Measurements from ENCODE around the gene SPDYE5. TPM values are rescaled to one million over a fixed set of nuclear protein-coding genes. Genes with fewer than 3 reads are reported as not detected.
A peak's percentile ranks its signal among the peaks of the same experiment; 100 is the strongest.
"Not testable (repeated sequence)": the region's sequence is repeated elsewhere in the genome, so short reads cannot be mapped to it uniquely, and the experiment has no call there.

Gene SPDYE5
- total RNA-seq, 1 experiment from 2014 or later = not detected

GRCh38 chr7:75521727-75522126 lies 29.6 kb downstream of the SPDYE5 start:
- CTCF ChIA-PET; H3K4me2 ChIP-seq (ENCODE audit: low read length); BruUV-seq (replicated peaks): not testable (repeated sequence)

GRCh38 chr7:75527224-75527722 lies 35.2 kb downstream of the SPDYE5 start:
- Histone ChIP-seq H3K79me2 (ENCODE audit: insufficient read depth, low read length) (peaks cover 48% of the 10 kb centered on the region), H3K4me3 (replicated peaks in 1 of 2; ENCODE audit: low read depth in 1 of 2, low read length in 2 of 2) (peak overlapping the region; percentile 86 to 94), H3K9ac (ENCODE audit: low read length) (peak overlapping the region; percentile 93), H3K4me2 (ENCODE audit: low read length) (peak overlapping the region; percentile 87), H3K27ac (ENCODE audit: low read depth, low read length) (peak overlapping the region; percentile 72), H3K36me3 (ENCODE audit: control insufficient read depth in 1 of 2, insufficient read depth in 2 of 2, low read length in 2 of 2) (peaks cover 16 to 21% of the 10 kb centered on the region in 2 experiments), H3K4me1 (ENCODE audit: control insufficient read depth in 1 of 2, insufficient read depth in 2 of 2, low read length in 2 of 2) (peaks cover 22 to 31% of the 10 kb centered on the region in 2 experiments)
- BruUV-seq (replicated peaks); DNase-seq (ENCODE audit: low read depth, low spot score); CTCF ChIA-PET; RAD21 ChIA-PET (ENCODE audit: low non-redundant PET in 1 of 2, low total read pairs in 2 of 2, uncharacterized antibody in 2 of 2, unreplicated experiment in 2 of 2); H3K9me2 ChIP-seq (ENCODE audit: insufficient read depth); intact Hi-C loops (cut with micrococcal nuclease); POLR2A ChIA-PET; H3K9me3 ChIP-seq (ENCODE audit: control insufficient read depth in 1 of 2, insufficient read depth in 1 of 2, low read depth in 1 of 2, low read length in 2 of 2); ATAC-seq; H2AFZ ChIP-seq (ENCODE audit: low read depth, low read length, poor library complexity, severe bottlenecking); H3K27me3 ChIP-seq (ENCODE audit: insufficient read depth, low read length); H4K20me1 ChIP-seq (ENCODE audit: insufficient read depth): not testable (repeated sequence)

More at GRCh38 chr7:75521727-75522126, 29.6 kb downstream of the SPDYE5 start:
- H3K36me3 ChIP-seq (ENCODE audit: control insufficient read depth in 1 of 2, insufficient read depth in 2 of 2, low read length in 2 of 2) = peaks cover 21 to 23% of the 10 kb centered on the region in 2 experiments
- H3K4me1 ChIP-seq (ENCODE audit: control insufficient read depth in 1 of 2, insufficient read depth in 2 of 2, low read length in 2 of 2); H3K27me3 ChIP-seq (ENCODE audit: insufficient read depth, low read length); RAD21 ChIA-PET (ENCODE audit: low non-redundant PET in 1 of 2, low total read pairs in 2 of 2, uncharacterized antibody in 2 of 2, unreplicated experiment in 2 of 2); DNase-seq (ENCODE audit: low read depth, low spot score); H4K20me1 ChIP-seq (ENCODE audit: insufficient read depth); H3K27ac ChIP-seq (ENCODE audit: low read depth, low read length); H3K9me2 ChIP-seq (ENCODE audit: insufficient read depth); H3K9ac ChIP-seq (ENCODE audit: low read length); H3K9me3 ChIP-seq (ENCODE audit: control insufficient read depth in 1 of 2, insufficient read depth in 1 of 2, low read depth in 1 of 2, low read length in 2 of 2); ATAC-seq; intact Hi-C loops (cut with micrococcal nuclease); H3K4me3 ChIP-seq (replicated peaks in 1 of 2; ENCODE audit: low read depth in 1 of 2, low read length in 2 of 2); H2AFZ ChIP-seq (ENCODE audit: low read depth, low read length, poor library complexity, severe bottlenecking); POLR2A ChIA-PET: not testable (repeated sequence)
- peaks cover 71% of the 10 kb centered on the region for H3K79me2 ChIP-seq (ENCODE audit: insufficient read depth, low read length)

GRCh38 chr7:75531359-75531821 lies 39.3 kb downstream of the SPDYE5 start:
- Histone ChIP-seq H3K79me2 (ENCODE audit: insufficient read depth, low read length) (peaks cover 15% of the 10 kb centered on the region), H3K27ac (ENCODE audit: low read depth, low read length) (peak overlapping the region; percentile 62), H2AFZ (ENCODE audit: low read depth, low read length, poor library complexity, severe bottlenecking) (no peak overlapping the region), H3K27me3 (ENCODE audit: insufficient read depth, low read length) (no peaks in the 10 kb centered on the region), H4K20me1 (ENCODE audit: insufficient read depth) (no peaks in the 10 kb centered on the region), H3K9me2 (ENCODE audit: insufficient read depth) (no peaks in the 10 kb centered on the region), H3K4me3 (replicated peaks in 1 of 2; ENCODE audit: low read depth in 1 of 2, low read length in 2 of 2) (no peak overlapping the region), H3K9ac (ENCODE audit: low read length) (no peak overlapping the region; the same call in 1 of the 2 replicates), H3K4me1 (ENCODE audit: control insufficient read depth in 1 of 2, insufficient read depth in 2 of 2, low read length in 2 of 2) (peaks cover 26 to 41% of the 10 kb centered on the region in 2 experiments), H3K36me3 (ENCODE audit: control insufficient read depth in 1 of 2, insufficient read depth in 2 of 2, low read length in 2 of 2) (no peaks in the 10 kb centered on the region; a peak in 1 of 4 replicates), H3K4me2 (ENCODE audit: low read length) (peak overlapping the region; percentile 68), H3K9me3 (ENCODE audit: control insufficient read depth in 1 of 2, insufficient read depth in 1 of 2, low read depth in 1 of 2, low read length in 2 of 2) (no peaks in the 10 kb centered on the region)
- ChIA-PET RAD21 (ENCODE audit: low non-redundant PET in 1 of 2, low total read pairs in 2 of 2, uncharacterized antibody in 2 of 2, unreplicated experiment in 2 of 2) (interaction anchor here in 1 of 2 experiments (0.6 kb wide), 1 partner anchor 209 kb away, joined by 5 read pairs; no protein-coding TSS in a partner anchor), POLR2A (no interaction called here), CTCF (interaction anchor here (1.9 kb wide), 1 partner anchor 231 kb away, joined by 4 read pairs; no protein-coding TSS in a partner anchor)
- DNase-seq (ENCODE audit: low read depth, low spot score) = peak; percentile 50
- peak; percentile 63 for ATAC-seq
- BruUV-seq (replicated peaks) = no TSS peak
- intact Hi-C loops (cut with micrococcal nuclease) = no loop called here
- TF ChIP-seq, protein P1, sequence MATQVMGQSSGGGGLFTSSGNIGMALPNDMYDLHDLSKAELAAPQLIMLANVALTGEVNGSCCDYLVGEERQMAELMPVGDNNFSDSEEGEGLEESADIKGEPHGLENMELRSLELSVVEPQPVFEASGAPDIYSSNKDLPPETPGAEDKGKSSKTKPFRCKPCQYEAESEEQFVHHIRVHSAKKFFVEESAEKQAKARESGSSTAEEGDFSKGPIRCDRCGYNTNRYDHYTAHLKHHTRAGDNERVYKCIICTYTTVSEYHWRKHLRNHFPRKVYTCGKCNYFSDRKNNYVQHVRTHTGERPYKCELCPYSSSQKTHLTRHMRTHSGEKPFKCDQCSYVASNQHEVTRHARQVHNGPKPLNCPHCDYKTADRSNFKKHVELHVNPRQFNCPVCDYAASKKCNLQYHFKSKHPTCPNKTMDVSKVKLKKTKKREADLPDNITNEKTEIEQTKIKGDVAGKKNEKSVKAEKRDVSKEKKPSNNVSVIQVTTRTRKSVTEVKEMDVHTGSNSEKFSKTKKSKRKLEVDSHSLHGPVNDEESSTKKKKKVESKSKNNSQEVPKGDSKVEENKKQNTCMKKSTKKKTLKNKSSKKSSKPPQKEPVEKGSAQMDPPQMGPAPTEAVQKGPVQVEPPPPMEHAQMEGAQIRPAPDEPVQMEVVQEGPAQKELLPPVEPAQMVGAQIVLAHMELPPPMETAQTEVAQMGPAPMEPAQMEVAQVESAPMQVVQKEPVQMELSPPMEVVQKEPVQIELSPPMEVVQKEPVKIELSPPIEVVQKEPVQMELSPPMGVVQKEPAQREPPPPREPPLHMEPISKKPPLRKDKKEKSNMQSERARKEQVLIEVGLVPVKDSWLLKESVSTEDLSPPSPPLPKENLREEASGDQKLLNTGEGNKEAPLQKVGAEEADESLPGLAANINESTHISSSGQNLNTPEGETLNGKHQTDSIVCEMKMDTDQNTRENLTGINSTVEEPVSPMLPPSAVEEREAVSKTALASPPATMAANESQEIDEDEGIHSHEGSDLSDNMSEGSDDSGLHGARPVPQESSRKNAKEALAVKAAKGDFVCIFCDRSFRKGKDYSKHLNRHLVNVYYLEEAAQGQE (IDR thresholded peaks at IDR 0.05; ENCODE audit: low read depth) = no peak
- TF ChIP-seq, protein P2, sequence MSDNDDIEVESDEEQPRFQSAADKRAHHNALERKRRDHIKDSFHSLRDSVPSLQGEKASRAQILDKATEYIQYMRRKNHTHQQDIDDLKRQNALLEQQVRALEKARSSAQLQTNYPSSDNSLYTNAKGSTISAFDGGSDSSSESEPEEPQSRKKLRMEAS (IDR thresholded peaks at IDR 0.05) = no peak
- no peak for TF ChIP-seq ZNF274 (IDR thresholded peaks at IDR 0.05; ENCODE audit: low read depth, low read length)
- no peak for TF ChIP-seq ATF3 (IDR thresholded peaks at IDR 0.05)
- TF ChIP-seq FOSL1 (IDR thresholded peaks at IDR 0.05; ENCODE audit: low read depth) = peak; percentile 63
- no peak for TF ChIP-seq POLR2AphosphoS5 (IDR thresholded peaks at IDR 0.05; ENCODE audit: low read depth, low read length)

Data from HCT116 (cell line).